Esophagus muscularis mucosa (tissue), 4 donors: ENCODE results near the gene HES1. TPM values are rescaled to one million over a fixed set of nuclear protein-coding genes. Genes with fewer than 3 reads are reported as not detected.
A peak's percentile ranks its signal among the peaks of the same experiment; 100 is the strongest.

Experiments
- DNase-seq: peaks from one replicate; pipeline ENCODE4 v3.0.0-alpha.2; 2017; ENCODE audit errors: extremely low spot score
- H3K27ac ChIP-seq, 4 donors: fragments of 200-600 bp; sonication (generic); replicated peaks in 1 of 4; 1 replicate in 3 of 4; 2 replicates in 1 of 4; pipeline ENCODE4 v1.5.1; 2016 to 2019; ENCODE audit warnings: mild to moderate bottlenecking in 1 of 4
- H3K27me3 ChIP-seq, 4 donors: fragments of 200-600 bp; sonication (generic); one replicate each; pipeline versions ENCODE4 v1.5.1 to v1.6.0; 2016 to 2019
- H3K36me3 ChIP-seq, 4 donors: fragments of 200-600 bp; sonication (generic); one replicate each; pipeline ENCODE4 v1.5.1; 2016 to 2019
- H3K4me1 ChIP-seq, 4 donors: fragments of 200-600 bp; sonication (generic); one replicate each; pipeline ENCODE4 v1.5.1; 2016 to 2019
- H3K4me3 ChIP-seq, 4 donors: fragments of 200-600 bp; sonication (generic); 1 replicate in 2 of 4; 2 replicates in 2 of 4; pipeline ENCODE4 v1.5.1; 2016 to 2019; ENCODE audit warnings: mild to moderate bottlenecking in 4 of 4, moderate library complexity in 1 of 4
- H3K9me3 ChIP-seq, 4 donors: fragments of 200-600 bp; sonication (generic); 1 replicate in 3 of 4; 2 replicates in 1 of 4; pipeline ENCODE4 v1.5.1; 2016 to 2019
- EP300 ChIP-seq: sonication (generic); formaldehyde crosslinking; IDR thresholded peaks from one replicate; pipeline ENCODE4 v1.6.1; 2017; ENCODE audit warnings: antibody characterized with exemption
- POLR2A ChIP-seq: fragments of 450-650 bp; IDR thresholded peaks from one replicate; pipeline ENCODE4 v1.6.1; 2017; ENCODE audit warnings: antibody characterized with exemption, moderate library complexity, mild to moderate bottlenecking, low read depth
- POLR2AphosphoS5 ChIP-seq, 2 donors: sonication (generic); formaldehyde crosslinking; IDR thresholded peaks; one replicate each; pipeline ENCODE4 v1.6.1; 2017; ENCODE audit warnings: antibody characterized with exemption in 2 of 2
- WGBS: methylation state at CpG from one replicate; pipeline ENCODE4 v1.1.5; 2018; 5-methylcytosine and 5-hydroxymethylcytosine counted together
- intact Hi-C: fragments of 100-400 bp; cut with DNase I; formaldehyde crosslinking; loops from one replicate; pipeline ENCODE4 v1.15.1; 2023
- total RNA-seq, 4 donors: library from RNA; depleted of rRNA; stranded (reverse); fragments of >200 nt; gene quantifications; one replicate each; pipeline versions ENCODE4 v1.1.0 to v1.2.1, GENCODE V29; 2016
- TF ChIP-seq, protein P1 (sequence below), 3 experiments: fragments of 200-600 bp in 2 of 3; fragments of 450-650 bp in 1 of 3; sonication (generic) in 2 of 3; IDR thresholded peaks; one replicate each; pipeline ENCODE4 v1.5.1; 2017 to 2019; ENCODE audit warnings: antibody characterized with exemption in 3 of 3, mild to moderate bottlenecking in 2 of 3, moderate library complexity in 1 of 3

The HES1 gene
- total RNA-seq: 10 to 100 TPM; 12.0 to 32.3 (median 26.9) TPM

DNA sequence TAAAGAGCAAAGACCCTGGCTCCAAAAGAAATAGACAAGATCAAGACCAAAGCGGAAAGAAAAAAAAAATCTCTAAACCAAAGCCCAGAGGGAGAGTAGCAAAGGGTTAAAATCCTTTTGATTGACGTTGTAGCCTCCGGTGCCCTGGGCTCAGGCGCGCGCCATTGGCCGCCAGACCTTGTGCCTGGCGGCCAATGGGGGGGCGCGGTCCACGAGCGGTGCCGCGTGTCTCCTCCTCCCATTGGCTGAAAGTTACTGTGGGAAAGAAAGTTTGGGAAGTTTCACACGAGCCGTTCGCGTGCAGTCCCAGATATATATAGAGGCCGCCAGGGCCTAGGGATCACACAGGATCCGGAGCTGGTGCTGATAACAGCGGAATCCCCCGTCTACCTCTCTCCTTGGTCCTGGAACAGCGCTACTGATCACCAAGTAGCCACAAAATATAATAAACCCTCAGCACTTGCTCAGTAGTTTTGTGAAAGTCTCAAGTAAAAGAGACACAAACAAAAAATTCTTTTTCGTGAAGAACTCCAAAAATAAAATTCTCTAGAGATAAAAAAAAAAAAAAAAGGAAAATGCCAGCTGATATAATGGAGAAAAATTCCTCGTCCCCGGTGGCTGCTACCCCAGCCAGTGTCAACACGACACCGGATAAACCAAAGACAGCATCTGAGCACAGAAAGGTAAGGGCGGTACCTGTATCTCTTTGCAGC, at the start of gene HES1:
TSS of gene HES1 (plus strand) at position 343 of the 713 bp plus-strand sequence. CDS start at position 576, 233 bp downstream.
- Histone ChIP-seq H3K4me1 (peaks cover 39 to 87% (median 74%) of the 10 kb centered on the region in 4 donors), H3K4me3 (peak within 1 kb of the TSS; percentile 74 to 80 (median 76)), H3K9me3 (no peaks in the 10 kb centered on the region), H3K27ac (peak within 1 kb of the TSS; percentile 93 to 98 (median 96)), H3K27me3 (no peaks in the 10 kb centered on the region), H3K36me3 (peaks cover 0 to 14% (median 0%) of the 10 kb centered on the region in 4 donors)
- intact Hi-C loops: loop anchor here (2.0 to 10.0 kb wide), 2 partner anchors 133 to 271 kb away; no protein-coding TSS in a partner anchor
- TF ChIP-seq EP300 (no peak), POLR2A (peak; percentile 91), POLR2AphosphoS5 (IDR thresholded peaks at IDR 0.05) (peak; percentile 95 to 99)
- TF ChIP-seq, protein P1, sequence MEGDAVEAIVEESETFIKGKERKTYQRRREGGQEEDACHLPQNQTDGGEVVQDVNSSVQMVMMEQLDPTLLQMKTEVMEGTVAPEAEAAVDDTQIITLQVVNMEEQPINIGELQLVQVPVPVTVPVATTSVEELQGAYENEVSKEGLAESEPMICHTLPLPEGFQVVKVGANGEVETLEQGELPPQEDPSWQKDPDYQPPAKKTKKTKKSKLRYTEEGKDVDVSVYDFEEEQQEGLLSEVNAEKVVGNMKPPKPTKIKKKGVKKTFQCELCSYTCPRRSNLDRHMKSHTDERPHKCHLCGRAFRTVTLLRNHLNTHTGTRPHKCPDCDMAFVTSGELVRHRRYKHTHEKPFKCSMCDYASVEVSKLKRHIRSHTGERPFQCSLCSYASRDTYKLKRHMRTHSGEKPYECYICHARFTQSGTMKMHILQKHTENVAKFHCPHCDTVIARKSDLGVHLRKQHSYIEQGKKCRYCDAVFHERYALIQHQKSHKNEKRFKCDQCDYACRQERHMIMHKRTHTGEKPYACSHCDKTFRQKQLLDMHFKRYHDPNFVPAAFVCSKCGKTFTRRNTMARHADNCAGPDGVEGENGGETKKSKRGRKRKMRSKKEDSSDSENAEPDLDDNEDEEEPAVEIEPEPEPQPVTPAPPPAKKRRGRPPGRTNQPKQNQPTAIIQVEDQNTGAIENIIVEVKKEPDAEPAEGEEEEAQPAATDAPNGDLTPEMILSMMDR (IDR thresholded peaks at IDR 0.05): peak in 1 of 3 experiments; percentile 5
- WGBS: 2% methylated on average over 29 of the region's 29 CpGs
- DNase-seq: peak; percentile 98

DNA sequence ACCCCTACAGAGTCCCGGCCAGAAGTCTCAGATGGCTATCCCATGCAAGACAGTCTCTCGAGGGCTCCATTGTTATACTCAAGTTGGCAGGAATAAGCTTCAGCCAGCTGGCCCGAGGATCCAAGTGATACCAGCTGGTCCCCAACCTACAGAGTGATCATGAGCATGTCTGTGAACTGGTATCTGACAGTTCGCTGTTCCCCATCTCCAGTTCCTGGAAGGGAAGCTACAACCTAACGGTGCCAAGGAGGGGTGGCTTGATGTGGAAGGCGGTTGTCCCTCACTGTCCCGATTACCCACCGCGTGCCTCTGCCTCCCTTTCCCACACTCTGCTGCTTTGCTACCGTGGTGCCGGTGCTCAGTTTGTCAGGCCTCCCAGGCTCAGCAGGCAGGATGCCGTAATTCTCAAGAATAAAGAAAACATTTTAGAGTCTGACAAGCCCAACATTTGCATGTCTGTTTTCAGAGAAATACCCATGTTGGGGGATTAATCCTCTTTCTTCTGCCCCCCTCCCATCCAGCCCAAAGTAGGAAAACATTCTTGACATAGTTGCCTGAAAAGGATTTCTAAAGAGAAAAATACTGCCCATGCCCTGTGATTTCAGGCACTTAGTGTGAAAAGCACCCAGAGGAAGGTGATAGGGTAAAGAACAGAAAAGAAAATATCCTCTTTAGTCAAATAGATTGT, 49.4 kb upstream of the HES1 start:
- intact Hi-C loops: no loop called here
- peaks cover 25 to 46% (median 46%) of the 10 kb centered on the region in 4 donors for H3K4me1 ChIP-seq
- H3K27me3 ChIP-seq: no peaks in the 10 kb centered on the region
- no peak overlapping the region for H3K4me3 ChIP-seq
- no peak for TF ChIP-seq EP300
- no peak for TF ChIP-seq POLR2AphosphoS5 (IDR thresholded peaks at IDR 0.05)
- TF ChIP-seq, protein P1 (IDR thresholded peaks at IDR 0.05): no peak
- TF ChIP-seq POLR2A: no peak
- 87% methylated on average over 7 of the region's 12 CpGs for WGBS
- H3K9me3 ChIP-seq: no peaks in the 10 kb centered on the region
- no peaks in the 10 kb centered on the region for H3K36me3 ChIP-seq
- H3K27ac ChIP-seq: peak overlapping the region in 3 of 4 donors; percentile 21 to 59 (median 48)
- DNase-seq: no peak

- H3K9me3 ChIP-seq: no peaks in the 10 kb centered on the region
- DNase-seq: no peak
- H3K4me1 ChIP-seq: peaks cover 24 to 46% (median 41%) of the 10 kb centered on the region in 4 donors
- H3K4me3 ChIP-seq: no peak overlapping the region
- no peaks in the 10 kb centered on the region for H3K36me3 ChIP-seq
- TF ChIP-seq POLR2A (no peak), POLR2AphosphoS5 (IDR thresholded peaks at IDR 0.05) (no peak), EP300 (no peak)
- TF ChIP-seq, protein P1 (IDR thresholded peaks at IDR 0.05): no peak
- peak overlapping the region in 3 of 4 donors; percentile 21 to 59 (median 48) for H3K27ac ChIP-seq
- intact Hi-C loops: no loop called here
- H3K27me3 ChIP-seq: no peaks in the 10 kb centered on the region
- 77% methylated on average over 5 of the region's 5 CpGs for WGBS
Measured at GRCh38 chr3:194087280-194087679, 48.7 kb upstream of the HES1 start.

DNA sequence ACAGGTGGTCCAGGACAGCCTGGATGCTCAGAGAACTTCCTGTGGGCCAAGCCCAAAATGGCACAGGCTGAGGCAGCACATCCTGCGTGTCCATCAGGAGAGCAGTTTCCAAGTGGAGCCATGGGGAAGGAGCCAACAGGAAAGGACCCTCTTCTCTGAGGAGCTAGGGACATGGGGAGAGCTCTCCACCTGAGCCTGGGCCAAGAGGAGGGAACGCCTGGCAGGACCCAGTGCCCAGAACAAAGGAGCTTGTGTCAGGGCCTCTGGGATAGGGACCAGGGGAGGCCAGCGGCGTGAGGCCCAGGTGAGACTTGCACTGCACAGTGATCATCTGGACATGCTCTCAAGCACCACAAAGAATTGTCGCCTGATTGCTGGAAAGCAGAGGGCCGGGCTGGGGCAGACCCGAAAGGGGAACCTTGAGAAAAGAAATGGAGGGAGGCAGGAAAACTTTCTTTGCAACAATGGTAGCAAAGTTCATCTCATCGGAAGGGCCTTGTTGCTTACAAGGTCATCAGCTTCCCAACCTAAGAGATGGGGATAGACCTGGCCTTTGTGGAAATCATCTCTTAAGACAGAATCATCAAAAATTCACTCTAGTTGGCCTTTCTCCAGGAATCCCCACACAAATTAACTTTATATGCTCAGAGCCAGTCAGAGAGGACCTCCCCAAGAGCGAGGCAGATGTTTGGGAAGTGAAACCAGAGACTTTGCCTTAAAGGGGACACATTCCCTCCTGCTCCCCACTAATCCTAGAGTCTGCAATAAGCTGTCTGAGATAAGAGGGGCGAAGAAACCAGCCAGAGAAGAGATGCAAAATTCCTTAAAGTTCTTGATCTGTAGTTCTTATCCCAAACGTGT, 47.7 kb upstream of the HES1 start:
- DNase-seq: no peak
- Histone ChIP-seq H3K4me1 (peaks cover 15 to 38% (median 32%) of the 10 kb centered on the region in 4 donors), H3K27ac (peak overlapping the region in 1 of 4 donors; percentile 62), H3K9me3 (no peaks in the 10 kb centered on the region), H3K4me3 (no peak overlapping the region), H3K36me3 (no peaks in the 10 kb centered on the region), H3K27me3 (no peaks in the 10 kb centered on the region)
- WGBS: 92% methylated on average over 9 of the region's 11 CpGs
- TF ChIP-seq POLR2A (no peak), POLR2AphosphoS5 (IDR thresholded peaks at IDR 0.05) (no peak), EP300 (no peak)
- TF ChIP-seq, protein P1 (IDR thresholded peaks at IDR 0.05): no peak
- intact Hi-C loops: no loop called here
